Cardiac septum (tissue), 1 donor: Measurements from ENCODE around the gene USP17L11. TPM values are rescaled to one million over a fixed set of nuclear protein-coding genes. Genes with fewer than 3 reads are reported as not detected.

Experiments used
- total RNA-seq: library from RNA; stranded (reverse); fragmentation: NEBNext Ultra II Directional; extraction: Animal tissue kit (Norgen Biotek cat#: 25700); gene quantifications from one replicate; pipeline ENCODE4 v1.2.1, GENCODE V29; 2021
- donor health status: DM: no; HTN: no; CAD: no.

The USP17L11 gene
- total RNA-seq, 1 donor from 2014 or later: not detected

Other genes with a start within 250 kb of the USP17L11 start
- not detected for gene FAM90A26, start 45.0 kb upstream of the USP17L11 start, total RNA-seq
- not detected for gene USP17L10, start 4.7 kb upstream of the USP17L11 start, total RNA-seq
- gene USP17L12, start 4.7 kb downstream of the USP17L11 start, total RNA-seq: not detected
- gene USP17L13, start 9.5 kb downstream of the USP17L11 start, total RNA-seq: not detected
- gene USP17L15, start 19.0 kb downstream of the USP17L11 start, total RNA-seq: not detected
- gene USP17L17, start 28.5 kb downstream of the USP17L11 start, total RNA-seq: not detected
- gene USP17L18, start 33.2 kb downstream of the USP17L11 start, total RNA-seq: not detected
- gene USP17L19, start 38.0 kb downstream of the USP17L11 start, total RNA-seq: not detected
- not detected for gene USP17L20, start 42.7 kb downstream of the USP17L11 start, total RNA-seq
- not detected for gene USP17L21, start 47.5 kb downstream of the USP17L11 start, total RNA-seq
- gene USP17L22, start 52.2 kb downstream of the USP17L11 start, total RNA-seq: not detected
- gene USP17L24, start 109.8 kb downstream of the USP17L11 start, total RNA-seq: not detected
- not detected for gene USP17L25, start 114.5 kb downstream of the USP17L11 start, total RNA-seq
- gene USP17L26, start 119.3 kb downstream of the USP17L11 start, total RNA-seq: not detected
- gene USP17L5, start 124.0 kb downstream of the USP17L11 start, total RNA-seq: not detected
- not detected for gene USP17L27, start 128.7 kb downstream of the USP17L11 start, total RNA-seq
- not detected for gene USP17L28, start 133.5 kb downstream of the USP17L11 start, total RNA-seq
- gene USP17L29, start 138.2 kb downstream of the USP17L11 start, total RNA-seq: not detected
- not detected for gene USP17L30, start 147.7 kb downstream of the USP17L11 start, total RNA-seq
- not detected for gene DEFB131A, start 229.0 kb downstream of the USP17L11 start, total RNA-seq